Retinal pigment epithelial cell (primary cell): Measurements from ENCODE around the gene ZNF716.
"Not testable (repeated sequence)": the region's sequence is repeated elsewhere in the genome, so short reads cannot be mapped to it uniquely, and the experiment has no call there.

Source experiments
- DNase-seq: peaks from one replicate; pipeline ENCODE4 v3.0.0-alpha.2; 2010; ENCODE audit warnings: low read depth
- H3K4me3 ChIP-seq: 2 replicates; pipeline ENCODE4 v1.5.1; 2011; ENCODE audit warnings: mild to moderate bottlenecking, low read length, control low read depth, moderate library complexity
- TF ChIP-seq, protein P1 (sequence below): conservative IDR thresholded peaks from 2 replicates; pipeline ENCODE4 v1.5.1; 2011; ENCODE audit warnings: low read depth, low read length, control low read depth, inconsistent platforms

ZNF716 gene

DNA sequence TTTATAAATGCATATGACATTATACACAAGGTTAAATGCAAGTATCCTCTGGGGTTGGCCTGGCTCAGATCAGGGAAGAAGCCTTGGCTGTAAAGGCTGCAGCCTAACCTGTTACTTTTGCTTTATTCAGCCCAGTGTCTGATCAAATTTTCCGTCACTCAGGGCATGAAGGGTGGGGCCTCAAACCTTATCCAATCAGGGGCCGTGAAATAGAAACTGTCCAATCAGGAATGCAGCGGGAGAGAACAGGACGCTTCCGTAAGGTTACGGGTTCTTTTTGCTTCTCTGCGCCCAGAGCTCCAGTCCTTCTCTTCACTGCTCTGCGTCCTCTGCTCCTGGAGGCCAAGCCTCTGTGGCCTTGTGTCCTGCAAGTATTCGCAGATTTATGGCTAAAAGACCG is at the start of gene ZNF716:
ZNF716 (plus strand) TSS at position 274 of the 400 bp plus-strand sequence; CDS start at position 386, 112 bp downstream.
- no peak within 1 kb of the TSS for H3K4me3 ChIP-seq
- TF ChIP-seq, protein P1, sequence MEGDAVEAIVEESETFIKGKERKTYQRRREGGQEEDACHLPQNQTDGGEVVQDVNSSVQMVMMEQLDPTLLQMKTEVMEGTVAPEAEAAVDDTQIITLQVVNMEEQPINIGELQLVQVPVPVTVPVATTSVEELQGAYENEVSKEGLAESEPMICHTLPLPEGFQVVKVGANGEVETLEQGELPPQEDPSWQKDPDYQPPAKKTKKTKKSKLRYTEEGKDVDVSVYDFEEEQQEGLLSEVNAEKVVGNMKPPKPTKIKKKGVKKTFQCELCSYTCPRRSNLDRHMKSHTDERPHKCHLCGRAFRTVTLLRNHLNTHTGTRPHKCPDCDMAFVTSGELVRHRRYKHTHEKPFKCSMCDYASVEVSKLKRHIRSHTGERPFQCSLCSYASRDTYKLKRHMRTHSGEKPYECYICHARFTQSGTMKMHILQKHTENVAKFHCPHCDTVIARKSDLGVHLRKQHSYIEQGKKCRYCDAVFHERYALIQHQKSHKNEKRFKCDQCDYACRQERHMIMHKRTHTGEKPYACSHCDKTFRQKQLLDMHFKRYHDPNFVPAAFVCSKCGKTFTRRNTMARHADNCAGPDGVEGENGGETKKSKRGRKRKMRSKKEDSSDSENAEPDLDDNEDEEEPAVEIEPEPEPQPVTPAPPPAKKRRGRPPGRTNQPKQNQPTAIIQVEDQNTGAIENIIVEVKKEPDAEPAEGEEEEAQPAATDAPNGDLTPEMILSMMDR: no peak
- no peak for DNase-seq

DNA sequence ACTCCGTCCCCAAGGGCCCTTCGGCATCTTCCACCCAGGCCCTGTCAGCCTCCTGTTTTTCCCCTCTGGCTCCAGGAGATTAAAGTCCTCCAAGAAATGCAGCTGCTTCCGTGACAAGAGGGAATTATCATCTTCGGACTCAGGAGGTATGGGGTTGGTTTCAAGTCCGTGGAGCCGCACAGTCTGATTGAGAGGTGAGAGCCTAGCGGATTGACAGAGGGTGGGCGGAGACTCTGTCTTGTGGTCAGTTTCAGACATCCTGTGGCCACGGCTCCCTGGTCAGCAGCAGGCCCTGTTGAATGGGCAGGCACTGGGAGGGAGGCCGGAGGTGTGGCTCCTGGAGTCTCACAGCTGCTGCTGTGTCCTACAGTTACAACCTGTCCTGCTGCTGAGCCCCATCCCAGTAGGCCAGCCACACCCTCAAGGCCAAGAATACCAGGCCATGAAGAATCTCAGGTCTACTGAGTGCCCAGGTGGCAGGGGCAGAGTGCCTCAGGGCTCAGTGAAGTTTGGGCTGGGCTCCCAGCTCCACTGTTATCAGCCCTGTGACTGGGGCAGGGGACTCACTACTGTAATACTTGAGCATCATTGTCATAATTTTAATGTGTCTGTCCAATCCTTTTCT is 49.3 kb upstream of the ZNF716 start:
- TF ChIP-seq, protein P1: no peak
- H3K4me3 ChIP-seq: no peak overlapping the region
- no peak for DNase-seq

DNA sequence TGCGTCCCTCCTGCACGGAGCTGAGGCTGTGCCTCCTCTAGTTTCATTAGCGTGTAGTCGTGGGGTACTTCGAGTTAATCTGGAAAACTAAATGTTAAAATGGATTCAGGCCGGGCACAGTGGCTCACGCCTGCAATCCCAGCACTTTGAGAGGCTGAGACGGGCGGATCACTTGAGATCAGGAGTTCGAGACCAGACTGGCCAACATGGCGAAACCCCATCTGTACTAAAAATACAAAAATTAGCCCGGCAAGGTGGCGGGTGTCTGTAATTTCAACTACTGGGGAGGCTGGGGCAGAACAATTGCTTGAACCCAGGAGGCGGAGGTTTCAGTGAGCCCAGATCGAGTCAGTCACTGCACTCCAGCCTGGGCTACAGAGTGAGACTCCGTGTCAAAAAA is 46.9 kb upstream of the ZNF716 start:
- DNase-seq, H3K4me3 ChIP-seq: not testable (repeated sequence)

DNA sequence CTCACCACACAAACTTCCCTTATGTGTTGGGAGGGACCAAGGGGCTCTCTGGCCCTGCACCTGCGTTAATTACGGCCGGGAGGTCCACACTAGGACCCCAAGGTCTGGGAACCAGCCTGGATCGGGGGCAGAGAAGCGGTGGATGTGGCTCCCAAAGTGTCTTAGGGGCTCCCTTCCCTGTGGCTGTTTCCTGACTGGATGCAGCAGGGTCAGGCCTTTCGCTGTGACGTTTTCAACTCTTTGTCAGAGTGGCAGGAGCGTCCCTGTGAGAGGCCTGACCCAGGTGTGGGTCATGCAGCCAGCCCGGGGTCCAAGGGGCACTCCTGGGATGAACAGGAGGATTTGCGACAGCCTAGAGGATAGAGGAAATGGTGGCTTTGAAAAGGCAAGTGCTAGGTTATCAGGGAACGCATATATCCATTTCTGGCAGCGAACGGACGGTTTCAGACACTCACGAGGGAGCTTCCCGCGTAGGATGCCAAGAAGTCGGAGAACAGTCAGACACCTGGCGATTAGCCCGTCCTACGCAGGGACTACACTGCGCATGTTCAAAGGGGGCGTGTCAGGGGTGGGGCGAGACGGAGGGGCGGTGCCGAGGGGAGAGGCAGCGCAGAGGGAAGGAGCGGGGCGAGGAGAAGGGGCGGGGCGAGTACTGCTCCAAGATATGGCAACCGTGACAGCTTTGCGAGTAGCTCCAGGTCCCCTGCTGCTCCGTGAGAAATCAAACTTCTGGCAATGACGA is 46.2 kb upstream of the ZNF716 start:
- H3K4me3 ChIP-seq: no peak overlapping the region
- TF ChIP-seq, protein P1: no peak
- DNase-seq: no peak

DNA sequence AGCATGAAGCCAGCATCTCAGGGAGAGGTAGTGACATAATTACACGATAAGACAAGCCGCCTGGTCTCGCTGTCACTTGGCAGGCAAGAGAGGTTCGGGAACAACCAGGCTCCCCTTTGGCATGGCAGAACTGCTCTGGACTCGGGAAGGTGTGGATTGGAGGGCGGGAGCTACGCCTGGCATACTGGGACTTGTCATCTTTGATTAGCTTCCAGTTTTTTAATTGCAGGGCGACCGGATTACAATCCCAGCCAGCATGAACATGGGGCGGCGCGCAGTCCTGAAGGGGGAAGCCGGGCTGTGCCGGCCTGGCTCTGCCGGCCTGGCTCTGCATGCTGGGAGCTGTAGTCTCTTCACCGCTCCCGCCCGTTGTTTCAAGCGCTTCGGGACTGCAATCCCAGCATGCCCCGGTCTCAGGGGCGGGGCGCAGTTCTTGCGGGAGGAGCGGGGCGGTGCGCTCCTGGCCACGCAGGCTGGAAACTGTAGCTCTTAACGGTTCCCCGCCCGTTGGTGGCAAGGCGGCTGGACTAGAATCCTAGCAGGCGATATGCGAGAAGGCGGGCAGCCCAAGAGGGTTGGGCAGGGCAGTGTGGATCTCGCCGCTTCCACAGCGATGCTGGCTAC is 45.5 kb upstream of the ZNF716 start:
- DNase-seq: no peak
- TF ChIP-seq, protein P1: no peak
- H3K4me3 ChIP-seq: no peak overlapping the region

DNA sequence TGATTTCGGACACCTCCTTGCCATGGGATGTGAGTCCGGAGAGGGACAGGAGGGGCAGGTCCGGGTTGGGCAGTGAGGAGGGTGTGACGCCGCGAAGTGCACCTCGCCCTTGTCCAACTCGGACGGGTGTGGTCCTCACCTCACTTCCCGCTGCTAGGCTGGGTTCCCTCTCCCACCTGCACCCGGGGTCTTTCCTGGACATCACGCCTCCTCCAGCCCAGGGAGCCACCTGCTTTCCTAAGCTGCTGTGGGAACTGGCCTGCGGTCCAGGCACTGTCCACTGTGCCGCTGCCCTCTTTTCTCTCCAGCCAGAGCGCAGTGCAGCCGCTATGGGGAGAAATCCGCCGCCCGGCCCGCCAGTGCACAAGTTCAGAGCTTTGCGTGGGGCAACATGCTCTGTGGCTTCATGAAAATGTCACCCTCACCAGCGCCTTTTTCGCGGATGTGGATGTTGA is 45.0 kb upstream of the ZNF716 start:
- no peak for DNase-seq
- TF ChIP-seq, protein P1: no peak
- H3K4me3 ChIP-seq: no peak overlapping the region

DNA sequence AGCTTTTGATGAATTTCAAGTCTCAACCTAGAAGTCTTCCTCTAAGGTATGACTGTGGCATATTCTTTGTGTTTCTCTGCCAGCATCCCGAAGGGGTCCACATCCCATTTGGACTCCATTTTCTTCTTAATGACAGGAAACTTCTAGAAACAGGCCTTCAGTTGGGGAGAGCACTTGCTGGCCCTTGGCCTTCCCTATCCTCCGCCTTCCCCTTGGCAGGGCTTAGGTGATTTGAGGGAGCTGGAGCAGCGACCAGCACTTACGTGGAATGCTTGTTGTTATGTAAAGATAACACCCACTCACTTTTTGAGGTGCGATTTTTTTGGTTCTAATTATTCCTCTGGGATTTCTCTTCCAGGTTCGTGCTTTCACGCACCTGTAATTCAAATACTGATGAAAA is 42.9 kb upstream of the ZNF716 start:
- no peak overlapping the region for H3K4me3 ChIP-seq
- TF ChIP-seq, protein P1: no peak
- no peak for DNase-seq
